Upper lobe of right lung (tissue), 1 donor: ENCODE measurements around the gene CCL4L2. TPM values are rescaled to one million over a fixed set of nuclear protein-coding genes. Genes with fewer than 3 reads are reported as not detected.
A peak's percentile ranks its signal among the peaks of the same experiment; 100 is the strongest.
"Not testable (repeated sequence)": the region's sequence is repeated elsewhere in the genome, so short reads cannot be mapped to it uniquely, and the experiment has no call there.

Experiments
- ATAC-seq: fragments of 200-7000 bp; cut with Tn5 transposase; one replicate; pipeline ENCODE4 v1.9.1; 2020; ENCODE audit warnings: mild to moderate bottlenecking, moderate library complexity
- DNase-seq: peaks from one replicate; pipeline ENCODE4 v3.0.0-alpha.2; 2020
- H3K27ac ChIP-seq: fragments of 200-600 bp; one replicate; pipeline ENCODE4 v1.8.0; 2022
- H3K27me3 ChIP-seq: fragments of 200-600 bp; one replicate; pipeline ENCODE4 v1.8.0; 2022; ENCODE audit warnings: mild to moderate bottlenecking
- H3K36me3 ChIP-seq: fragments of 200-600 bp; one replicate; pipeline ENCODE4 v1.8.0; 2022
- H3K4me1 ChIP-seq: fragments of 200-600 bp; one replicate; pipeline ENCODE4 v1.8.0; 2022
- H3K4me3 ChIP-seq: fragments of 200-600 bp; one replicate; pipeline ENCODE4 v1.8.0; 2022; ENCODE audit warnings: mild to moderate bottlenecking
- H3K9me3 ChIP-seq: fragments of 200-600 bp; one replicate; pipeline ENCODE4 v1.8.0; 2022
- CTCF ChIP-seq: fragments of 200-600 bp; IDR thresholded peaks from one replicate; pipeline ENCODE4 v1.8.0; 2022; ENCODE audit warnings: antibody characterized with exemption
- intact Hi-C: fragments of 100-400 bp; cut with DNase I; formaldehyde crosslinking; loops from one replicate; pipeline ENCODE4 v1.11.0; 2022
- total RNA-seq: library from RNA; stranded (reverse); fragmentation: NEBNext Ultra II Directional; extraction: Animal tissue kit (Norgen Biotek cat#: 25700); gene quantifications from one replicate; pipeline ENCODE4 v1.2.1, GENCODE V29; 2021
- donor health status: DM: no; HTN: yes; CAD: no; lungs with severe emphysema.

The CCL4L2 gene
- total RNA-seq, 1 donor from 2014 or later = 4.5 TPM

GRCh38 chr17:36198831-36199465 lies 11.9 kb upstream of the CCL4L2 start:
- H3K4me3 ChIP-seq = no peak overlapping the region
- H3K27me3 ChIP-seq = no peaks in the 10 kb centered on the region
- no peak overlapping the region for H3K27ac ChIP-seq
- DNase-seq = no peak
- H3K4me1 ChIP-seq = peaks cover 3% of the 10 kb centered on the region
- intact Hi-C loops = no loop called here
- H3K9me3 ChIP-seq = no peaks in the 10 kb centered on the region
- peak; percentile 49 for ATAC-seq
- H3K36me3 ChIP-seq = no peaks in the 10 kb centered on the region
- no peak for TF ChIP-seq CTCF

GRCh38 chr17:36201102-36201501 lies 9.8 kb upstream of the CCL4L2 start:
- intact Hi-C loops, H3K27me3 ChIP-seq, H3K4me3 ChIP-seq, H3K9me3 ChIP-seq, H3K36me3 ChIP-seq, H3K4me1 ChIP-seq, DNase-seq, H3K27ac ChIP-seq, ATAC-seq: not testable (repeated sequence)

- H3K9me3 ChIP-seq, H3K36me3 ChIP-seq, H3K4me1 ChIP-seq, intact Hi-C loops, H3K27me3 ChIP-seq, ATAC-seq, DNase-seq, H3K27ac ChIP-seq, H3K4me3 ChIP-seq: not testable (repeated sequence)
These were observed 9.4 kb upstream of the CCL4L2 start for GRCh38 chr17:36201506-36201905.

GRCh38 chr17:36203335-36203734 lies 7.5 kb upstream of the CCL4L2 start:
- H3K27me3 ChIP-seq = no peaks in the 10 kb centered on the region
- no peaks in the 10 kb centered on the region for H3K9me3 ChIP-seq
- peaks cover 3% of the 10 kb centered on the region for H3K4me1 ChIP-seq
- TF ChIP-seq CTCF = no peak
- no peak overlapping the region for H3K4me3 ChIP-seq
- intact Hi-C loops = no loop called here
- H3K36me3 ChIP-seq = no peaks in the 10 kb centered on the region
- ATAC-seq = no peak
- no peak overlapping the region for H3K27ac ChIP-seq
- no peak for DNase-seq

GRCh38 chr17:36204724-36205500 lies 6.0 kb upstream of the CCL4L2 start:
- Histone ChIP-seq H3K27ac (no peak overlapping the region), H3K27me3 (no peaks in the 10 kb centered on the region), H3K36me3 (no peaks in the 10 kb centered on the region), H3K4me3 (no peak overlapping the region), H3K9me3 (no peaks in the 10 kb centered on the region), H3K4me1 (peaks cover 3% of the 10 kb centered on the region)
- intact Hi-C loops = no loop called here
- ATAC-seq (no peak), DNase-seq (no peak)
- TF ChIP-seq CTCF = no peak

- H3K27me3 ChIP-seq = no peaks in the 10 kb centered on the region
- intact Hi-C loops = no loop called here
- DNase-seq = no peak
- TF ChIP-seq CTCF = no peak
- peaks cover 3% of the 10 kb centered on the region for H3K4me1 ChIP-seq
- no peak overlapping the region for H3K4me3 ChIP-seq
- ATAC-seq = no peak
- H3K36me3 ChIP-seq = no peaks in the 10 kb centered on the region
- H3K27ac ChIP-seq = no peak overlapping the region
- H3K9me3 ChIP-seq = no peaks in the 10 kb centered on the region
These were observed 5.0 kb upstream of the CCL4L2 start for GRCh38 chr17:36205637-36206485.

- DNase-seq, intact Hi-C loops, H3K27ac ChIP-seq, H3K36me3 ChIP-seq, H3K9me3 ChIP-seq, H3K4me1 ChIP-seq, H3K27me3 ChIP-seq, H3K4me3 ChIP-seq, ATAC-seq: not testable (repeated sequence)
These were observed 4.4 kb upstream of the CCL4L2 start for GRCh38 chr17:36206486-36206821.

GRCh38 chr17:36207383-36207782 lies 3.5 kb upstream of the CCL4L2 start:
- DNase-seq, H3K4me3 ChIP-seq, H3K4me1 ChIP-seq, intact Hi-C loops, H3K27me3 ChIP-seq, ATAC-seq, H3K36me3 ChIP-seq, H3K9me3 ChIP-seq, H3K27ac ChIP-seq: not testable (repeated sequence)
